Esophagus (tissue), 2 donors: Measurements from ENCODE around the gene UTF1. TPM values are rescaled to one million over a fixed set of nuclear protein-coding genes. Genes with fewer than 3 reads are reported as not detected.

Experiments used
- H3K27ac ChIP-seq, 2 donors: one replicate each; pipeline ENCODE4 v1.5.1; 2013; ENCODE audit warnings: low read depth in 2 of 2, mild to moderate bottlenecking in 2 of 2, inconsistent platforms in 1 of 2, low read length in 1 of 2, moderate library complexity in 1 of 2
- H3K27me3 ChIP-seq, 2 donors: one replicate each; pipeline ENCODE4 v1.6.1; 2013; ENCODE audit warnings: low read length in 2 of 2, control low read depth in 1 of 2, mild to moderate bottlenecking in 1 of 2; ENCODE audit not compliant: insufficient read depth in 2 of 2, control insufficient read depth in 1 of 2
- H3K36me3 ChIP-seq, 2 donors: one replicate each; pipeline ENCODE4 v1.6.1; 2013; ENCODE audit warnings: low read length in 1 of 2; ENCODE audit not compliant: control insufficient read depth in 2 of 2, insufficient read depth in 2 of 2
- H3K4me1 ChIP-seq, 2 donors: one replicate each; pipeline ENCODE4 v1.6.1; 2013; ENCODE audit warnings: low read length in 1 of 2; ENCODE audit not compliant: control insufficient read depth in 2 of 2, insufficient read depth in 2 of 2
- H3K4me3 ChIP-seq, 2 donors: one replicate each; pipeline ENCODE4 v1.5.1; 2013; ENCODE audit warnings: low read length in 2 of 2, mild to moderate bottlenecking in 2 of 2, low read depth in 1 of 2, moderate library complexity in 1 of 2
- H3K9me3 ChIP-seq, 2 donors: one replicate each; pipeline ENCODE4 v1.6.1; 2013; ENCODE audit warnings: mild to moderate bottlenecking in 2 of 2, low read depth in 1 of 2, low read length in 1 of 2, moderate library complexity in 1 of 2; ENCODE audit not compliant: control insufficient read depth in 2 of 2, insufficient read depth in 1 of 2
- WGBS, 2 donors: extraction: QIAGEN DNeasy Blood & Tissue Kit; methylation state at CpG; one replicate each; pipeline ENCODE4 v1.1.7; 2013; 5-methylcytosine and 5-hydroxymethylcytosine counted together
- polyA plus RNA-seq, 2 donors: library from polyadenylated mRNA; stranded (reverse); fragments of 200-250 nt; gene quantifications; one replicate each; pipeline ENCODE4 v1.2.3, GENCODE V29; 2013
- donor health status: healthy with polysubstance abuse.
- donor health status: Bipolar disorder and iron deficiency.

Gene UTF1
- polyA plus RNA-seq, 2 donors: not detected

DNA sequence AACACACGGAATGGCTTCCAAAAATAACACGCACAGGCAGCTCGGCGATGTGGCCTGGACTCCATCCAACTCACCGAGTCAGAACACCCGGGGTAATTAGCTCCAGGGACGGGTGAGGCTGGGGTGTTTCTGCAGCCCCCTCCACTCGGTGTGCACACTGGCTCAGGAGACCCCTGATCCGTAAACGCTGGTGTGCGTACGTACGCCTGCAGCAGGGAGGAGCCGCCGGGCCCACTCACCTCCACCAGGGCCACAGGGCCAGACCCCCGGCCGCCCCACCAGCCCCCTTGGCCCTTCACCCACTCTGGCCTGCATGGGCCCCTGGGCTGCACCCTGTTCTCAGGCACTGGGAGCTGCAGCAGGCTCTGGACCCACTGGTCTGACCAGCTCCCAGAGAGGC lies 22.4 kb upstream of the UTF1 start:
- H3K27ac ChIP-seq: no peak overlapping the region

DNA sequence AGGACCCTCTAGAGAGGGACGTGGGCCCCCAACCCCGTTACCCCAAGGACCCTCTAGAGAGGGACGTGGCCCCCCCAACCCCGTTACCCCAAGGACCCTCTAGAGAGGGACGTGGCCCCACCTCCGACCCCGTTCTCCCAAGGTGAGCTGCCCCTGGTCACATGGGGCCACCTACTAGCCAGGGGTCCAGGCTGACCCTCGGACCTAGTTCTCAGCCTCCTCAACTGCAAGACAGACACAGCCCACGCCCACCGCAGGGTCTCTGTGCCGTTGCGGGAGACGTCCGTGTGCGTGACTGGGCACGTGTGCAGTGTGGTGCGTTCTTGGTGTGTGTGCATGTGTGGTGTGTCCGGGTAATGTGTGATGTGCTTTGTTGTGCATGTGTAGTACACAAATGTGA lies 21.6 kb upstream of the UTF1 start:
- no peaks in the 10 kb centered on the region for H3K36me3 ChIP-seq
- H3K4me1 ChIP-seq: no peaks in the 10 kb centered on the region
- 87 to 93% methylated on average over 18 of the region's 18 CpGs for WGBS, 2 donors
- H3K9me3 ChIP-seq: no peaks in the 10 kb centered on the region
- H3K27ac ChIP-seq: no peak overlapping the region
- no peak overlapping the region for H3K4me3 ChIP-seq
- no peaks in the 10 kb centered on the region for H3K27me3 ChIP-seq

More for the DNA sequence above, 22.4 kb upstream of the UTF1 start:
- no peaks in the 10 kb centered on the region for H3K4me1 ChIP-seq
- WGBS, 2 donors: 66 to 68% methylated on average over 17 of the region's 17 CpGs
- no peaks in the 10 kb centered on the region for H3K36me3 ChIP-seq
- no peak overlapping the region for H3K4me3 ChIP-seq
- H3K9me3 ChIP-seq: no peaks in the 10 kb centered on the region
- H3K27me3 ChIP-seq: no peaks in the 10 kb centered on the region

DNA sequence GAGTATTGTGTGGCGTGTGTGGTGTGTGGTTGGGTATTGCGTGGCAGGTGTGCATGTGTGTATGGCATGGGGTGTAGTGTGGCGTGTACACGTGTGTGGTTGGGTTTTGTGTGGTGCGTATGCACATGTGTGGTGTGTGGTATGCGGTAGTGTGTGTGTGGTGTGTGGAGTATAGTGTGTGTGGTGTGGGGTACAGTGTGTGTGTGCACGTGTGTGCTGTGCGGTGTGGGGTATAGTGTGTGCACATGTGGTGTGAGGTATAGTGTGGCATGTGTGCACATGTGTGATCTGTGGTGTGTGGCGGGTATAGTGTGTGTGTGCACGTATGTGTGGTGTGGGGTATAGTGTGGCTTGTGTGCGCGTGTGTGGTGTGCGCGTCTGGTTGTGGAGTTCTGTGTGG lies 20.9 kb upstream of the UTF1 start:
- 93 to 96% methylated on average over 14 of the region's 14 CpGs for WGBS, 2 donors
- Histone ChIP-seq H3K27me3 (no peaks in the 10 kb centered on the region), H3K9me3 (peaks cover 0 to under 1% of the 10 kb centered on the region in 2 donors), H3K36me3 (no peaks in the 10 kb centered on the region), H3K27ac (no peak overlapping the region), H3K4me3 (no peak overlapping the region), H3K4me1 (no peaks in the 10 kb centered on the region)

DNA sequence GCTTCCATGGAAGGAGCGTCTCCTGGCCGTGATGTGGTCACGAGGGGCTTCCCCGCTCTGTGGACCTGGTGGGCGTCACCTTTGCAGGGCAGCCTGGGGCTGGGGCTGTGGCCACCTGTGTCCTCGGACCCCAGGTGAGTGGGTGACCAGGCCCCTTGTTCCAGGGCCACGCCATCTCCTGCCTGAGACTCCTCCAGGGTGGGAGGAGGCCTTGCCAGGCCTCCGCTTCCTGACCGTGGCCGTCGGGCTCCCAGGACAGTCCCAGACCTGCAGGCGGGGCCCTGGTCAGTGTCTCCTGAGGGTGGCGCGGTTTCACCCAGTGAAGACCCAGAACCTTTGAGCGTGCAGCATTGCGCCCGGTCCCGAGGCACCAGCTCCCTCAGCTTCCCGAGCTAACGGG lies 20.4 kb upstream of the UTF1 start:
- H3K27ac ChIP-seq: no peak overlapping the region
- no peaks in the 10 kb centered on the region for H3K36me3 ChIP-seq
- H3K9me3 ChIP-seq: peaks cover 0 to 1% of the 10 kb centered on the region in 2 donors
- H3K4me1 ChIP-seq: no peaks in the 10 kb centered on the region
- 84 to 87% methylated on average over 20 of the region's 20 CpGs for WGBS, 2 donors
- no peaks in the 10 kb centered on the region for H3K27me3 ChIP-seq
- H3K4me3 ChIP-seq: no peak overlapping the region

DNA sequence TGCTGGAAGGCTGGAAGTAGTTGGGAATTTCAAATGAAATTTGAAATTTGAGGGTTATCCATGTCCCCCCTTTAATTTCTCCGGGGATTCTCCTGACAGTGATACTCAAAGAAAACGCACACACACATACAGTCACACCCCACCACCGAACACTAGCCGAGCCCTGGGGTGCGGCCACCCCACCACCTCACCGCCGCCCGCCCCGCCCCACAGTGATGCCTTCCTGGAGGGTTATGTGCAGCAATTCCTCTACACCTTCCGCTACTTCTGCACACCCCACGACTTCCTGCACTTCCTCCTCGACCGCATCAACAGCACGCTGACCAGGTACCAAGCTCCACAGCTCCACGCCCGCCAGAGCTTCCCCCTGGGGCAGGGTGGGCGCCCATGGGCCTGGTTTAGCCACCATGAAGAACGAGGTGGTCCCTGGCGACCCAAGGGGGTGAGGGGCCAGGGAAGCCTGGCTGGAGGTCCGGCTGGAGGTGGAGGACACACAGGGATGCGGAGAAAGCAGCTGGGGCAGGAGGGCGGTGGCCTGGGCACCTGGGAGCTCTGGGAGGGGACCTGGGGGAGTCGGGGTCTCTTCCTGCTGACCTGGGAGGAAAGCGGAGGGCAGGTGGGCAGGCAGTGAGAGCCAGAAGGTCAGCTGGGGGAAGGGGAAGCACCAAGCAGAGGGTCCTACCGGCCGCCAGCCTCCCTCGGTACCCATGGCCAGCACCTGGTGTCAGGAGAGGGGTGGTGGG lies 19.4 kb upstream of the UTF1 start:
- H3K36me3 ChIP-seq: no peaks in the 10 kb centered on the region
- H3K27me3 ChIP-seq: no peaks in the 10 kb centered on the region
- no peak overlapping the region for H3K27ac ChIP-seq
- peaks cover 0 to 4% of the 10 kb centered on the region in 2 donors for H3K9me3 ChIP-seq
- H3K4me3 ChIP-seq: no peak overlapping the region
- H3K4me1 ChIP-seq: no peaks in the 10 kb centered on the region
- WGBS, 2 donors: 66 to 70% methylated on average over 22 to 27 of the region's 27 CpGs

DNA sequence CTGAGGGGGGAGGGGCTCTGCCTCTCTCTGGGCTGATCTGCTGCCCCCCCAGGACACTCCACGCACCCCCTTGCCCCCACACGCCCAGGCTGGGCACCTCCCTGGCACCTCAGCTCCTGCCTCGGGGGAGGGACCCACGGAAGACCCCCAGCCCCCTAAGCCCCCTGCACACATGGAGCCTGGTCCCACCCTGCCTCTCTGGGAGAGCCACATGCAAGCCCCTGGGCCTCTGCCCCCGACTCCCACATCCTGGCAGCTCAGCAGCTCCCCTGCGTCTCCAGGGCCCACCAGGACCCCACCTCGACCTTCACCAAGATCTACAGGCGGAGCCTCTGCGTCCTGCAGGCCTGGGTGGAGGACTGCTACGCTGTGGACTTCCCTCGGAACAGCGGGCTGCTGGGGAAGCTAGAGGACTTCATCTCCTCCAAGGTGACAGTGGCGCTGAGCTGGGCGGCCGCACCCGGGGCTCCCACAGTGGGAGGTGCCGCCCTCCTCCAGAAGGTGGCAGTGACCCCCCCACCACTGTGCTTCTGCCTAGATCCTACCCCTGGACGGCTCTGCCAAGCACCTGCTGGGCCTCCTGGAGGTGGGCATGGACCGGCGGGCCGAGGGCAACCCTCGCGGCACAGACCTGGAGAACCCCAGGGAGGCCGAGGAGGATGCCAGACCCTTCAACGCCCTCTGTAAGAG lies 18.7 kb upstream of the UTF1 start:
- Histone ChIP-seq H3K4me1 (no peaks in the 10 kb centered on the region), H3K36me3 (no peaks in the 10 kb centered on the region), H3K27me3 (no peaks in the 10 kb centered on the region), H3K4me3 (no peak overlapping the region), H3K27ac (no peak overlapping the region), H3K9me3 (peaks cover 0 to 5% of the 10 kb centered on the region in 2 donors)
- 79 to 82% methylated on average over 24 to 25 of the region's 25 CpGs for WGBS, 2 donors

DNA sequence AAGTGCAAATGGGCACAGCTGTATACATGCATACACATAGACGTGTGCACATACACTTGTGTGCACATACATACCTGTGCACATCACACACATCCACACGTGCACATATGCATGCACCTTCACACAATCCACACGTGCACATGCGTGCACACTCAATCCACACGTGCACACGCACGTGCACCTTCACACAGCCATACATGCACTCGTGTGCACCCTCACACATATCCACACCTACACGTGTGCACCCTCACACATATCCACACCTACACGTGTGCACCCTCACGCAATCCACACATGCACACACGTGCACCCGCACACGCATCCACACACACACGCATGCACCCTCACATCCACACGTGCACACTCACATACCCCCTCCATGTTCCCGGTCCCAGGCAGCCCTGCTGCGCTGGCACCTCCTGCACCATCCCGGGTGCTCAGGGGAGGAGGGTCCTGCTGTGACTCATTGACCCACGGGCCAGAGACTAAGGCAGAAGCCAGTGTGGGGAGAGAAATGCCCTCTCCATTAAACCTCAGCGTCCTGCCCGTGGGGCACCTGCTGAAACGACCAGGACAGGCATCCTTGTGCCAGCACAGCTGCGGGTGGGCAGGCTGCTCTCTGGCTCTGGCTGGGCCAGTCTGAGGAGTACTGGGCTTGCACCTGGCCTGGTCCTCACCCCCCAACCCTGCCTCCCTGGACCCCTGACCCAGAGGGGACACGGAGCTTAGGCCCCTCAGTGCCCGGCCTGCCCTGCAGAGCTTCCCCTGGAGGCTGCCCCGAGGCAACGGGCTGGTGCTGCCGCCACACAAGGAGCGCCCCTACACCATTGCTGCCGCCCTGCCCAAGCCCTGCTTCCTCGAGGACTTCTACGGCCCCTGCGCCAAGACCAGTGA lies 17.8 kb upstream of the UTF1 start:
- H3K4me3 ChIP-seq: no peak overlapping the region
- no peaks in the 10 kb centered on the region for H3K4me1 ChIP-seq
- no peaks in the 10 kb centered on the region for H3K27me3 ChIP-seq
- no peaks in the 10 kb centered on the region for H3K36me3 ChIP-seq
- H3K9me3 ChIP-seq: peaks cover 0 to 5% of the 10 kb centered on the region in 2 donors
- no peak overlapping the region for H3K27ac ChIP-seq
- WGBS, 2 donors: 82 to 83% methylated on average over 34 of the region's 34 CpGs

DNA sequence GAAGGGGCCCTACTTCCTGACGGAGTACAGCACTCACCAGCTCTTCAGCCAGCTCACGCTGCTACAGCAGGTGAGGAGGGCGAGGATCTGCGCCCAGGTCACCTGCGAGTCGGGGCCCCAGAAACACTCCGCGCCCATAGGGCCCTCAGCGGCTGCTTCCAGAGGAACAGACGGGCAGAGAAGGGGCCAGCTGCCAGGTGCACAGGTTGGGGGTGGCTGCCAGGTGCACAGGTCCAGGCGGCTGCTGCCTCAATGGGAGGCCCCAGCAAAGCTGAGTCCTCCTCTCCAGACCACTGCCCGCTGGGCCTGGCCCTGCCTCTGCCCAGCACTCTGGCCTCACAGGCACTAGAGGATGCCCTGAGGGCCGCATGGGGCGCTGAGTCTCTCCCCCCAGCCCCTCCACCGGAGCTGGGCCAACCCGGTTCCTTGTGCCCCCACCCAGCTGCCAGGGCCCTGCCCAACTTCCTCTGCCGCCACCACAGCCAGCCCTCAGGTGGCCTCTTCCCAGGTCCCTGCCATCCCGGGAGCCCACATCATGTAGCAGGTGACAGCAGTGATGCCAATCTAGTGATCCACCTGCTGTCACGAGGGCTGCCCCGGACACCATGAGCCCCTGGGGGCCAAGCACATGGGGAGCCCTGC lies 17.0 kb upstream of the UTF1 start:
- no peaks in the 10 kb centered on the region for H3K27me3 ChIP-seq
- 79 to 89% methylated on average over 19 to 20 of the region's 20 CpGs for whole genome bisulfite sequencing, 2 donors
- no peaks in the 10 kb centered on the region for H3K4me1 ChIP-seq
- no peak overlapping the region for H3K4me3 ChIP-seq
- H3K36me3 ChIP-seq: no peaks in the 10 kb centered on the region
- peaks cover 0 to 5% of the 10 kb centered on the region in 2 donors for H3K9me3 ChIP-seq
- H3K27ac ChIP-seq: no peak overlapping the region
